Astrocyte (in vitro differentiated cells and primary cell): Measurements from ENCODE around the gene EYA2. TPM values are rescaled to one million over a fixed set of nuclear protein-coding genes. Genes with fewer than 3 reads are reported as not detected.
A peak's percentile ranks its signal among the peaks of the same experiment; 100 is the strongest.

Experiments
- DNase-seq: peaks from one replicate; pipeline ENCODE4 v3.0.0-alpha.2; 2010; ENCODE audit warnings: low read depth
- FAIRE-seq: peaks from 2 replicates; lab custom pipeline; 2011; peaks lifted over from hg19 to GRCh38; lab: Jason Lieb, UNC
- H2AFZ ChIP-seq: 2 replicates; pipeline ENCODE4 v1.6.0; 2012; ENCODE audit warnings: low read depth, low read length, inconsistent platforms
- H3K27ac ChIP-seq: 2 replicates; pipeline ENCODE4 v1.5.1; 2011; ENCODE audit warnings: low read depth, low read length, inconsistent platforms
- H3K27me3 ChIP-seq: 2 replicates; pipeline ENCODE4 v1.6.0; 2011; ENCODE audit warnings: low read length, inconsistent platforms; ENCODE audit not compliant: insufficient read depth
- H3K36me3 ChIP-seq: 2 replicates; pipeline ENCODE4 v1.5.1; 2011; ENCODE audit warnings: low read length, inconsistent platforms; ENCODE audit not compliant: insufficient read depth
- H3K4me1 ChIP-seq: 2 replicates; pipeline ENCODE4 v1.5.1; 2011; ENCODE audit warnings: low read length, inconsistent platforms; ENCODE audit not compliant: insufficient read depth
- H3K4me2 ChIP-seq: 2 replicates; pipeline ENCODE4 v1.6.0; 2012; ENCODE audit warnings: low read length, inconsistent platforms
- H3K4me3 ChIP-seq: 2 replicates; pipeline ENCODE4 v1.5.1; 2011; ENCODE audit warnings: low read depth, mild to moderate bottlenecking, low read length, inconsistent platforms; ENCODE audit not compliant: insufficient read depth
- H3K79me2 ChIP-seq: 2 replicates; pipeline ENCODE4 v1.6.0; 2012; ENCODE audit warnings: mild to moderate bottlenecking, low read length, inconsistent platforms; ENCODE audit not compliant: insufficient read depth
- H3K9ac ChIP-seq: 2 replicates; pipeline ENCODE4 v1.6.0; 2012; ENCODE audit warnings: mild to moderate bottlenecking, low read length, inconsistent platforms
- H3K9me3 ChIP-seq: 2 replicates; pipeline ENCODE4 v1.5.1; 2012; ENCODE audit warnings: low read depth, mild to moderate bottlenecking, low read length, inconsistent platforms; ENCODE audit not compliant: insufficient read depth
- H4K20me1 ChIP-seq: 2 replicates; pipeline ENCODE4 v1.6.0; 2012; ENCODE audit warnings: low read length, inconsistent platforms; ENCODE audit not compliant: insufficient read depth
- H3K27ac Mint-ChIP-seq: one replicate; pipeline ENCODE4 v1.8.0; 2021; ENCODE audit warnings: mild to moderate bottlenecking, mixed read lengths; ENCODE audit not compliant: unreplicated experiment
- H3K27me3 Mint-ChIP-seq: one replicate; pipeline ENCODE4 v1.8.0; 2021; ENCODE audit warnings: low read depth, mixed read lengths; ENCODE audit not compliant: unreplicated experiment
- H3K36me3 Mint-ChIP-seq: one replicate; pipeline ENCODE4 v1.8.0; 2021; ENCODE audit warnings: low read depth, mixed read lengths; ENCODE audit not compliant: unreplicated experiment
- H3K4me1 Mint-ChIP-seq: one replicate; pipeline ENCODE4 v1.8.0; 2021; ENCODE audit warnings: low read depth, mixed read lengths; ENCODE audit not compliant: unreplicated experiment
- H3K4me3 Mint-ChIP-seq: one replicate; pipeline ENCODE4 v1.8.0; 2021; ENCODE audit warnings: mild to moderate bottlenecking, moderate library complexity, mixed read lengths; ENCODE audit not compliant: unreplicated experiment
- H3K9me3 Mint-ChIP-seq: one replicate; pipeline ENCODE4 v1.8.0; 2021; ENCODE audit warnings: mild to moderate bottlenecking, mixed read lengths; ENCODE audit not compliant: unreplicated experiment
- CTCF ChIP-seq: IDR thresholded peaks from 2 replicates; pipeline ENCODE4 v1.5.1; 2011; ENCODE audit warnings: low read depth, mild to moderate bottlenecking, inconsistent platforms, low read length, moderate library complexity; ENCODE audit not compliant: insufficient read depth
- EZH2 ChIP-seq: IDR thresholded peaks from 2 replicates; pipeline ENCODE4 v1.6.1; 2012; ENCODE audit warnings: mild to moderate bottlenecking, low read length, inconsistent platforms; ENCODE audit not compliant: insufficient read depth
- total RNA-seq: library from RNA; stranded (reverse); gene quantifications from 2 replicates; pipeline ENCODE4 v1.2.1, GENCODE V29; 2021

Gene EYA2
- total RNA-seq, 1 donor from 2014 or later, result 1.5 TPM

GRCh38 chr20:47178851-47179250 lies 284.2 kb downstream of the EYA2 start:
- no peak for DNase-seq
- Histone ChIP-seq H3K27ac (no peak overlapping the region), H3K4me2 (no peak overlapping the region), H4K20me1 (no peaks in the 10 kb centered on the region), H3K36me3 (no peaks in the 10 kb centered on the region), H3K79me2 (no peaks in the 10 kb centered on the region), H3K9ac (no peak overlapping the region), H3K4me3 (no peak overlapping the region), H2AFZ (no peak overlapping the region), H3K4me1 (no peaks in the 10 kb centered on the region), H3K9me3 (no peaks in the 10 kb centered on the region), H3K27me3 (peaks cover 9% of the 10 kb centered on the region)
- Mint-ChIP-seq H3K4me3 (no peak overlapping the region), H3K27me3 (peaks cover 13% of the 10 kb centered on the region), H3K27ac (no peak overlapping the region), H3K4me1 (peaks cover 3% of the 10 kb centered on the region), H3K36me3 (no peaks in the 10 kb centered on the region), H3K9me3 (no peaks in the 10 kb centered on the region)
- no peak for FAIRE-seq
- TF ChIP-seq CTCF (no peak), EZH2 (no peak)

GRCh38 chr20:47179267-47179666 lies 284.6 kb downstream of the EYA2 start:
- H3K9me3 ChIP-seq, result no peaks in the 10 kb centered on the region
- Mint-ChIP-seq H3K4me1 (peaks cover 3% of the 10 kb centered on the region), H3K27ac (no peak overlapping the region), H3K9me3 (no peaks in the 10 kb centered on the region), H3K36me3 (no peaks in the 10 kb centered on the region), H3K27me3 (peaks cover 14% of the 10 kb centered on the region), H3K4me3 (no peak overlapping the region)
- H3K27me3 ChIP-seq, result peaks cover 9% of the 10 kb centered on the region
- no peaks in the 10 kb centered on the region for H4K20me1 ChIP-seq
- H3K79me2 ChIP-seq, result no peaks in the 10 kb centered on the region
- no peak for TF ChIP-seq EZH2
- no peak overlapping the region for H3K4me2 ChIP-seq
- H2AFZ ChIP-seq, result no peak overlapping the region
- no peak for FAIRE-seq
- no peak overlapping the region for H3K27ac ChIP-seq
- no peak overlapping the region for H3K9ac ChIP-seq
- H3K36me3 ChIP-seq, result no peaks in the 10 kb centered on the region
- H3K4me1 ChIP-seq, result no peaks in the 10 kb centered on the region
- DNase-seq, result no peak
- no peak overlapping the region for H3K4me3 ChIP-seq

GRCh38 chr20:47181056-47181862 lies 286.6 kb downstream of the EYA2 start:
- TF ChIP-seq CTCF (no peak), EZH2 (no peak)
- Histone ChIP-seq H3K4me2 (no peak overlapping the region), H3K4me3 (no peak overlapping the region), H3K9ac (no peak overlapping the region), H2AFZ (peak overlapping the region; percentile 74), H3K79me2 (no peaks in the 10 kb centered on the region), H4K20me1 (no peaks in the 10 kb centered on the region), H3K36me3 (no peaks in the 10 kb centered on the region), H3K9me3 (no peaks in the 10 kb centered on the region), H3K27ac (no peak overlapping the region), H3K27me3 (no peaks in the 10 kb centered on the region), H3K4me1 (no peaks in the 10 kb centered on the region)
- FAIRE-seq (peak; percentile 37), DNase-seq (peak; percentile 66)
- Mint-ChIP-seq H3K9me3 (no peaks in the 10 kb centered on the region), H3K27ac (peak overlapping the region; percentile 37), H3K27me3 (peaks cover 9% of the 10 kb centered on the region), H3K36me3 (no peaks in the 10 kb centered on the region), H3K4me3 (peak overlapping the region; percentile 21), H3K4me1 (peaks cover 3% of the 10 kb centered on the region)
